Testis (tissue), 2 donors: ENCODE measurements around the gene P2RX6.
"Not testable (repeated sequence)": the region's sequence is repeated elsewhere in the genome, so short reads cannot be mapped to it uniquely, and the experiment has no call there.

Experiments used
- CTCF ChIP-seq, 3 experiments: fragments of 450-650 bp in 2 of 3; fragments of 200-600 bp in 1 of 3; sonication (generic) in 1 of 3; IDR thresholded peaks; one replicate each; pipeline ENCODE4 v1.5.1; 2016 to 2019; ENCODE audit warnings: antibody characterized with exemption in 3 of 3, mild to moderate bottlenecking in 2 of 3, moderate library complexity in 1 of 3
- POLR2A ChIP-seq: fragments of 450-650 bp; IDR thresholded peaks from one replicate; pipeline ENCODE4 v1.6.1; 2017; ENCODE audit warnings: antibody characterized with exemption, mild to moderate bottlenecking, moderate library complexity

- TF ChIP-seq POLR2A; CTCF (IDR thresholded peaks at IDR 0.05): not testable (repeated sequence)
Observed at GRCh38 chr22:21064425-21064824, 49.5 kb downstream of the P2RX6 start.
